HepG2 (cell line): Measurements from ENCODE around the gene PTMA. TPM values are rescaled to one million over a fixed set of nuclear protein-coding genes. Genes with fewer than 3 reads are reported as not detected.

ENCODE experiments used
- ATF4 ChIP-seq, 2 experiments: fragments of 450-650 bp in 1 of 2; sonication (generic) in 1 of 2; formaldehyde crosslinking; IDR thresholded peaks; 2 replicates each; pipeline versions ENCODE4 v1.5.0 to v1.8.0; 2020 to 2022; ENCODE audit warnings: mild to moderate bottlenecking in 1 of 2, missing genetic modification reagents in 1 of 2
- HMGXB3 ChIP-seq: sonication (generic); formaldehyde crosslinking; IDR thresholded peaks from 2 replicates; pipeline ENCODE4 v1.4.0; 2020; ENCODE audit warnings: missing genetic modification reagents, borderline replicate concordance
- IRX3 ChIP-seq: sonication (generic); formaldehyde crosslinking; IDR thresholded peaks from 2 replicates; pipeline ENCODE4 v1.8.1; 2023; ENCODE audit warnings: mild to moderate bottlenecking, low read depth, missing genetic modification reagents, borderline replicate concordance
- NCOA1 ChIP-seq: sonication (generic); formaldehyde crosslinking; IDR thresholded peaks from 2 replicates; pipeline ENCODE4 v1.9.0; 2021; ENCODE audit warnings: missing genetic modification reagents
- NFATC3 ChIP-seq: sonication (generic); formaldehyde crosslinking; IDR thresholded peaks from 2 replicates; pipeline ENCODE4 v1.5.1; 2020; ENCODE audit warnings: mild to moderate bottlenecking, missing genetic modification reagents
- SNAI1 ChIP-seq: sonication (generic); formaldehyde crosslinking; IDR thresholded peaks from 2 replicates; pipeline ENCODE4 v1.5.0; 2020; ENCODE audit warnings: mild to moderate bottlenecking, missing genetic modification reagents, borderline replicate concordance
- STAT6 ChIP-seq: sonication (generic); formaldehyde crosslinking; IDR thresholded peaks from 2 replicates; pipeline ENCODE4 v1.4.0; 2020; ENCODE audit warnings: missing genetic modification reagents, mild to moderate bottlenecking, borderline replicate concordance
- TFAP4 ChIP-seq: sonication (generic); IDR thresholded peaks from 2 replicates; pipeline ENCODE4 v1.6.1; 2016; ENCODE audit warnings: low read depth, borderline replicate concordance
- TIGD3 ChIP-seq: sonication (generic); formaldehyde crosslinking; IDR thresholded peaks from 2 replicates; pipeline ENCODE4 v1.5.1; 2020; ENCODE audit warnings: mild to moderate bottlenecking, missing genetic modification reagents, borderline replicate concordance
- ZBTB7A ChIP-seq: sonication (generic); formaldehyde crosslinking; IDR thresholded peaks from 2 replicates; pipeline ENCODE4 v1.8.0; 2022; ENCODE audit warnings: mild to moderate bottlenecking, missing genetic modification reagents
- ZNF160 ChIP-seq: sonication (generic); formaldehyde crosslinking; IDR thresholded peaks from 2 replicates; pipeline ENCODE4 v1.8.0; 2022; ENCODE audit warnings: mild to moderate bottlenecking, inconsistent platforms, missing genetic modification reagents
- ZNF230 ChIP-seq: sonication (generic); formaldehyde crosslinking; IDR thresholded peaks from 2 replicates; pipeline ENCODE4 v1.4.0; 2020; ENCODE audit warnings: mild to moderate bottlenecking, missing genetic modification reagents
- ZNF558 ChIP-seq: sonication (generic); formaldehyde crosslinking; IDR thresholded peaks from 2 replicates; pipeline ENCODE4 v1.9.0; 2022; ENCODE audit warnings: mild to moderate bottlenecking, missing genetic modification reagents, borderline replicate concordance
- ZNF570 ChIP-seq: sonication (generic); formaldehyde crosslinking; IDR thresholded peaks from 2 replicates; pipeline ENCODE4 v1.4.0; 2020; ENCODE audit warnings: mild to moderate bottlenecking, missing genetic modification reagents, borderline replicate concordance
- ZNF83 ChIP-seq: sonication (generic); formaldehyde crosslinking; IDR thresholded peaks from 2 replicates; pipeline ENCODE4 v1.4.0; 2020; ENCODE audit warnings: missing genetic modification reagents, mild to moderate bottlenecking, borderline replicate concordance
- ZSCAN12 ChIP-seq: sonication (generic); formaldehyde crosslinking; IDR thresholded peaks from 2 replicates; pipeline ENCODE4 v1.9.0; 2021; ENCODE audit warnings: mild to moderate bottlenecking, missing genetic modification reagents
- polyA plus RNA-seq, 8 experiments: library from polyadenylated mRNA; depleted of rRNA in 3 of 8; stranded (reverse) in 7 of 8; unstranded in 1 of 8; fragments of >200 nt; fragmentation: Illumina TruSeq in 4 of 8; extraction: Trizol in 4 of 8; gene quantifications; 2 replicates each; pipeline versions ENCODE4 v1.2.1 to v1.2.3, GENCODE V29; 2011 to 2016; ENCODE audit warnings: low read depth in 4 of 8, missing spikeins in 1 of 8, mixed read lengths in 1 of 8; ENCODE audit not compliant: insufficient read depth in 1 of 8
- total RNA-seq, 5 experiments: library from RNA; depleted of rRNA; stranded (reverse); fragments of >200 nt; fragmentation: Illumina TruSeq; extraction: Trizol; gene quantifications; 2 replicates each; pipeline ENCODE4 v1.2.3, GENCODE V29; 2016; ENCODE audit warnings: low read depth in 1 of 5

The PTMA gene
- total and polyA plus RNA-seq, 2 of the 13 experiments (the other 11 are each of a cell fraction or from before 2014, with no cell fraction given), result 190 to 1,086 TPM

- peak in 1 of 2 experiments; percentile 60; a peak in 1 of 4 replicates for TF ChIP-seq ATF4 (CRISPR knock-in tag; IDR thresholded peaks at IDR 0.05)
- peak; percentile 98; the same call in 1 of the 2 replicates for TF ChIP-seq NCOA1 (CRISPR knock-in tag)
- peak; percentile 68; the same call in 1 of the 2 replicates for TF ChIP-seq IRX3 (CRISPR knock-in tag)
- peak; percentile 3; the same call in 1 of the 2 replicates for TF ChIP-seq TIGD3 (CRISPR knock-in tag)
- no peak for TF ChIP-seq TFAP4
- TF ChIP-seq ZNF160, result no peak
- TF ChIP-seq STAT6 (CRISPR knock-in tag), result no peak
- TF ChIP-seq NFATC3 (CRISPR knock-in tag), result peak; percentile 58; the same call in 1 of the 2 replicates
- peak; percentile 67; the same call in 1 of the 2 replicates for TF ChIP-seq ZNF558 (CRISPR knock-in tag)
- TF ChIP-seq ZBTB7A (CRISPR knock-in tag), result 0 out of 2 replicates have a peak, but pooled peaks have one; percentile 13
- TF ChIP-seq HMGXB3 (CRISPR knock-in tag), result peak; percentile 69; the same call in 1 of the 2 replicates
- 0 out of 2 replicates have a peak, but pooled peaks have one; percentile 48 for TF ChIP-seq ZSCAN12 (CRISPR knock-in tag)
- TF ChIP-seq ZNF570 (CRISPR knock-in tag), result 0 out of 2 replicates have a peak, but pooled peaks have one; percentile 56
- TF ChIP-seq SNAI1 (CRISPR knock-in tag), result peak; percentile 89
- 0 out of 2 replicates have a peak, but pooled peaks have one; percentile 24 for TF ChIP-seq ZNF83 (CRISPR knock-in tag)
- TF ChIP-seq ZNF230, result peak; percentile 25; the same call in 1 of the 2 replicates
Measured at GRCh38 chr2:231706731-231707624, 1.3 kb upstream of the PTMA start (continued).
